B cell (primary cell): ENCODE data around the gene GPR108. TPM values are rescaled to one million over a fixed set of nuclear protein-coding genes. Genes with fewer than 3 reads are reported as not detected.
A peak's percentile ranks its signal among the peaks of the same experiment; 100 is the strongest.

Experiments used
- ATAC-seq: fragments of 200-7000 bp; cut with Tn5 transposase; one replicate; pipeline ENCODE4 v1.10.0; 2021; ENCODE audit warnings: low read depth, mild to moderate bottlenecking, moderate number of reproducible peaks, moderate library complexity
- CTCF ChIA-PET: fragments of 350-600 bp; sonication (Branson Sonifier 250); formaldehyde crosslinking; loops from one replicate; lab custom pipeline; 2021; ENCODE audit warnings: antibody characterized with exemption, inconsistent platforms; lab: Charles Lee
- POLR2A ChIA-PET: fragments of 350-600 bp; sonication (Branson Sonifier 250); formaldehyde crosslinking; loops from one replicate; lab custom pipeline; 2021; ENCODE audit warnings: antibody characterized with exemption; lab: Charles Lee
- DNase-seq: peaks from one replicate; pipeline ENCODE4 v3.0.0; 2013
- H2AFZ ChIP-seq: 2 replicates; pipeline ENCODE4 v1.6.1; 2012; ENCODE audit warnings: mild to moderate bottlenecking, low read depth, low read length; ENCODE audit not compliant: insufficient read depth, poor library complexity, severe bottlenecking
- H3K27ac ChIP-seq, 2 donors: 1 replicate in 1 of 2; 2 replicates in 1 of 2; pipeline ENCODE4 v1.5.1; 2012 to 2013; ENCODE audit warnings: low read length in 2 of 2, mild to moderate bottlenecking in 2 of 2, moderate library complexity in 1 of 2
- H3K27me3 ChIP-seq, 4 experiments: fragments of 200-600 bp in 1 of 4; sonication (generic) in 1 of 4; replicated peaks in 1 of 4; 1 replicate in 2 of 4; 2 replicates in 2 of 4; pipeline versions ENCODE4 v1.6.1 to v1.7.0; 2013 to 2016; ENCODE audit warnings: low read length in 3 of 4, mild to moderate bottlenecking in 2 of 4, mixed read lengths in 1 of 4, moderate library complexity in 1 of 4; ENCODE audit not compliant: insufficient read depth in 4 of 4, control insufficient read depth in 3 of 4; ENCODE audit errors: control extremely low read depth in 1 of 4
- H3K36me3 ChIP-seq, 2 experiments: replicated peaks in 1 of 2; 1 replicate in 1 of 2; 2 replicates in 1 of 2; pipeline versions ENCODE4 v1.6.1 to v1.7.1; 2013; ENCODE audit warnings: low read length in 1 of 2; ENCODE audit not compliant: insufficient read depth in 2 of 2, control insufficient read depth in 1 of 2; ENCODE audit errors: control extremely low read depth in 1 of 2, extremely low read depth in 1 of 2
- H3K4me1 ChIP-seq, 2 donors: fragments of 200-600 bp in 1 of 2; sonication (generic) in 1 of 2; 1 replicate in 1 of 2; 2 replicates in 1 of 2; pipeline versions ENCODE4 v1.5.1 to v1.6.1; 2013 to 2017; ENCODE audit warnings: low read length in 2 of 2; ENCODE audit not compliant: control insufficient read depth in 2 of 2, insufficient read depth in 2 of 2
- H3K4me2 ChIP-seq: replicated peaks from 2 replicates; pipeline ENCODE3; 2012; ENCODE audit warnings: mild to moderate bottlenecking, low read depth, low read length; ENCODE audit not compliant: poor library complexity, severe bottlenecking
- H3K4me3 ChIP-seq, 5 experiments: fragments of 200-600 bp in 1 of 5; sonication (generic) in 1 of 5; 1 replicate in 3 of 5; 2 replicates in 2 of 5; pipeline versions ENCODE4 v1.5.1 to v1.7.0; 2011 to 2016; ENCODE audit warnings: low read length in 4 of 5, mild to moderate bottlenecking in 4 of 5, low read depth in 2 of 5, control low read depth in 1 of 5, moderate library complexity in 1 of 5; ENCODE audit not compliant: insufficient read depth in 1 of 5; ENCODE audit errors: control extremely low read depth in 1 of 5, extremely low read depth in 1 of 5
- H3K79me2 ChIP-seq: fragments of 200-600 bp; sonication (generic); one replicate; pipeline ENCODE4 v1.6.0; 2016; ENCODE audit warnings: low read length; ENCODE audit not compliant: control insufficient read depth, insufficient read depth
- H3K9ac ChIP-seq: fragments of 200-600 bp; sonication (generic); 2 replicates; pipeline ENCODE4 v1.6.1; 2017; ENCODE audit warnings: mild to moderate bottlenecking, low read length, moderate library complexity
- H3K9me3 ChIP-seq, 3 donors: one replicate each; pipeline versions ENCODE4 v1.6.1 to v1.7.1; 2013; ENCODE audit warnings: low read length in 2 of 3; ENCODE audit not compliant: control insufficient read depth in 2 of 3, insufficient read depth in 1 of 3; ENCODE audit errors: control extremely low read depth in 1 of 3
- H4K20me1 ChIP-seq: 2 replicates; pipeline ENCODE4 v1.6.0; 2012; ENCODE audit warnings: mild to moderate bottlenecking, low read length; ENCODE audit not compliant: insufficient read depth, control insufficient read depth, poor library complexity, severe bottlenecking
- H3K27ac Mint-ChIP-seq: one replicate; pipeline ENCODE4 v1.8.0; 2021; ENCODE audit warnings: mixed read lengths
- H3K27me3 Mint-ChIP-seq: one replicate; pipeline ENCODE4 v1.8.0; 2021; ENCODE audit warnings: mixed read lengths
- H3K4me1 Mint-ChIP-seq: one replicate; pipeline ENCODE4 v1.8.0; 2021; ENCODE audit warnings: mixed read lengths
- H3K4me3 Mint-ChIP-seq: one replicate; pipeline ENCODE4 v1.8.0; 2021; ENCODE audit warnings: mixed read lengths
- H3K9me3 Mint-ChIP-seq: one replicate; pipeline ENCODE4 v1.8.0; 2022; ENCODE audit warnings: mixed read lengths; ENCODE audit not compliant: insufficient read depth
- CTCF ChIP-seq: fragments of 200-600 bp; IDR thresholded peaks from one replicate; pipeline ENCODE4 v1.8.0; 2022; ENCODE audit warnings: antibody characterized with exemption, mild to moderate bottlenecking
- EZH2 ChIP-seq: IDR thresholded peaks from 2 replicates; pipeline ENCODE4 v1.6.1; 2012; ENCODE audit warnings: borderline replicate concordance, low read depth, mild to moderate bottlenecking, moderate library complexity, low read length; ENCODE audit not compliant: insufficient read depth, poor library complexity, severe bottlenecking
- WGBS: methylation state at CpG from one replicate; pipeline ENCODE4 v1.1.5; 2013; ENCODE audit warnings: missing lambda C conversion rate; ENCODE audit not compliant: insufficient coverage; 5-methylcytosine and 5-hydroxymethylcytosine counted together
- intact Hi-C: fragments of 100-400 bp; cut with micrococcal nuclease; formaldehyde crosslinking; loops from one replicate; pipeline ENCODE4 v1.10.0; 2022
- polyA plus RNA-seq: library from polyadenylated mRNA; depleted of rRNA; stranded (reverse); fragments of >200 nt; gene quantifications from 2 replicates; pipeline ENCODE4 v1.2.3, GENCODE V29; 2012
- total RNA-seq, 2 donors: library from RNA; stranded (reverse); fragments of 120-200 nt in 1 of 2; gene quantifications; 1 replicate in 1 of 2; 2 replicates in 1 of 2; pipeline versions ENCODE4 v1.2.3 to v1.2.4, GENCODE V29; 2013 to 2022

GPR108 gene
- total and polyA plus RNA-seq, 2 donors (not counting 1 experiment from before 2014, with no cell fraction given): 79.0 to 82.5 TPM

GRCh38 chr19:6725513-6726231, 11.7 kb downstream of the GPR108 start:
- no peaks in the 10 kb centered on the region for H4K20me1 ChIP-seq
- H3K27me3 ChIP-seq: no peaks in the 10 kb centered on the region
- no peaks in the 10 kb centered on the region for H3K79me2 ChIP-seq
- H3K27ac ChIP-seq: peak overlapping the region in 1 of 2 donors; percentile 39
- peaks cover 0 to 3% (median 0%) of the 10 kb centered on the region in 3 donors for H3K9me3 ChIP-seq
- peaks cover 67% of the 10 kb centered on the region for H3K4me1 Mint-ChIP-seq
- H3K36me3 ChIP-seq: no peaks in the 10 kb centered on the region
- no peaks in the 10 kb centered on the region for H3K9me3 Mint-ChIP-seq
- no peak overlapping the region for H3K4me3 Mint-ChIP-seq
- H2AFZ ChIP-seq: no peak overlapping the region
- peaks cover 57 to 58% of the 10 kb centered on the region in 2 donors for H3K4me1 ChIP-seq
- peak overlapping the region; percentile 42 for H3K4me2 ChIP-seq
- H3K27ac Mint-ChIP-seq: peak overlapping the region; percentile 83
- intact Hi-C loops: loop anchor here (10.0 kb wide), 1 partner anchor 51 kb away; the partner anchor contains the start of gene TNFSF14
- no peak for TF ChIP-seq EZH2
- no peak for TF ChIP-seq CTCF
- H3K9ac ChIP-seq: no peak overlapping the region
- DNase-seq (no peak), ATAC-seq (no peak)
- POLR2A ChIA-PET: interaction anchor here (0.7 to 1.1 kb wide), 2 partner anchors 11 to 681 kb away, joined by 3 read pairs; no protein-coding TSS in a partner anchor
- no peak overlapping the region for H3K4me3 ChIP-seq
- no peaks in the 10 kb centered on the region for H3K27me3 Mint-ChIP-seq
- CTCF ChIA-PET: interaction anchor here (1.4 kb wide), 1 partner anchor 11 kb away, joined by 3 read pairs; no protein-coding TSS in a partner anchor
- 98% methylated on average over 15 of the region's 16 CpGs for WGBS
